Breast epithelium (tissue), 3 donors: ENCODE data around the gene MYADML2.

Experiments
- CTCF ChIP-seq, 3 donors: fragments of 450-650 bp; IDR thresholded peaks; one replicate each; pipeline ENCODE4 v1.5.1; 2016 to 2017; ENCODE audit warnings: antibody characterized with exemption in 3 of 3, mild to moderate bottlenecking in 3 of 3, moderate library complexity in 3 of 3
- POLR2A ChIP-seq: fragments of 450-650 bp; IDR thresholded peaks from one replicate; pipeline ENCODE4 v1.6.1; 2016; ENCODE audit warnings: antibody characterized with exemption, mild to moderate bottlenecking, moderate library complexity

- TF ChIP-seq CTCF (IDR thresholded peaks at IDR 0.05), result no peak
- TF ChIP-seq POLR2A, result no peak
Measured at GRCh38 chr17:81898029-81898866, 48.8 kb downstream of the MYADML2 start.
